H1 (cell line): Measurements from ENCODE around the gene TMEM117.

ENCODE experiments used
- CBX5 ChIP-seq: fragments of 300-800, 300-1000 bp; sonication (generic); IDR thresholded peaks from 2 replicates; pipeline ENCODE4 v1.7.1; 2016; ENCODE audit warnings: antibody characterized with exemption, low read length, low read depth
- CHD2 ChIP-seq: IDR thresholded peaks from 2 replicates; pipeline ENCODE4 v1.6.1; 2012; ENCODE audit warnings: low read length, improper control_type of control experiment
- EZH2 ChIP-seq: fragments of 200-600 bp; sonication (generic); IDR thresholded peaks from 2 replicates; pipeline ENCODE4 v1.7.1; 2012; ENCODE audit warnings: low read depth, mild to moderate bottlenecking, moderate library complexity, low read length, inconsistent platforms; ENCODE audit not compliant: severe bottlenecking
- FOSL1 ChIP-seq: IDR thresholded peaks from 2 replicates; pipeline ENCODE4 v1.6.1; 2011; ENCODE audit warnings: mild to moderate bottlenecking, low read depth, low read length, moderate library complexity; ENCODE audit not compliant: insufficient read depth
- POLR2A ChIP-seq, 2 experiments: IDR thresholded peaks; 1 replicate in 1 of 2; 2 replicates in 1 of 2; pipeline ENCODE4 v1.6.1; 2011; ENCODE audit warnings: low read depth in 2 of 2, low read length in 2 of 2, mild to moderate bottlenecking in 2 of 2; ENCODE audit errors: control extremely low read depth in 1 of 2
- POLR2AphosphoS5 ChIP-seq: IDR thresholded peaks from 2 replicates; pipeline ENCODE4 v1.6.1; 2011; ENCODE audit warnings: low read depth, low read length
- RFX5 ChIP-seq: IDR thresholded peaks from 2 replicates; pipeline ENCODE4 v1.6.1; 2011; ENCODE audit warnings: low read depth, low read length, improper control_type of control experiment, borderline replicate concordance
- SP1 ChIP-seq: IDR thresholded peaks from 2 replicates; pipeline ENCODE4 v1.6.1; 2011; ENCODE audit warnings: low read depth, low read length
- YY1 ChIP-seq: IDR thresholded peaks from 2 replicates; pipeline ENCODE4 v1.6.1; 2011; ENCODE audit warnings: low read depth, mild to moderate bottlenecking, low read length
- ZNF274 ChIP-seq: IDR thresholded peaks from 2 replicates; pipeline ENCODE4 v1.7.0; 2012; ENCODE audit warnings: low read length, borderline replicate concordance; ENCODE audit errors: extremely low read depth
- TF ChIP-seq, protein P1 (sequence below), 3 experiments: IDR thresholded peaks; 1 replicate in 2 of 3; 2 replicates in 1 of 3; pipeline versions ENCODE4 v1.5.1 to v1.6.1; 2011; ENCODE audit warnings: low read length in 3 of 3, mild to moderate bottlenecking in 3 of 3, inconsistent platforms in 2 of 3, low read depth in 1 of 3, moderate library complexity in 1 of 3; ENCODE audit not compliant: insufficient read depth in 1 of 3; ENCODE audit errors: control extremely low read depth in 1 of 3
- TF ChIP-seq, protein P2 (sequence below): IDR thresholded peaks from 2 replicates; pipeline ENCODE4 v1.6.1; 2011; ENCODE audit warnings: low read length, improper control_type of control experiment
- TF ChIP-seq, protein P3 (sequence below): IDR thresholded peaks from 2 replicates; pipeline ENCODE4 v1.6.1; 2012; ENCODE audit warnings: inconsistent platforms

DNA sequence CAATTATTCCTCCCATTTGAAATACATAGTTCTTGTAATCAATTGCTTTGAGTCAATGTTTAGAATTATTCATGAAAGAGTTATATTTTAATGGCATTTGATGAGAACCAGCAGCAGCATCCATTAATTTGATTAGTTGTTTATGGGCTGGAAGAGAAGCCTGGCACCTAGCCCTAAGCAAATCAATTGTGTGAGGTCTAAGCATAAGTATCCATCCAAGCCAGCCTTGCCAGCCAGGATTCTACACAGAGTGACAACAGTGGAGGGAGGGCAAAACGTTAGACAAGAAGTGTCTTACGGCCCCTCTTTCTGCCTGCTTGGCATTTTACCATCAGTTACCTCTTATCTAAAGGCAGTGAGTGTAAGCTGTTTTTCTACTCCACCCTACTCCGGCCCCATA, 561.8 kb downstream of the TMEM117 start:
- TF ChIP-seq POLR2A (IDR thresholded peaks at IDR 0.05; ENCODE audit: control extremely low read depth in 1 of 2, low read depth in 2 of 2, low read length in 2 of 2) (no peak), EZH2 (no peak), CHD2 (no peak), FOSL1 (no peak), ZNF274 (no peak), POLR2AphosphoS5 (no peak), RFX5 (no peak), SP1 (no peak), CBX5 (no peak), YY1 (no peak)
- TF ChIP-seq, protein P1, sequence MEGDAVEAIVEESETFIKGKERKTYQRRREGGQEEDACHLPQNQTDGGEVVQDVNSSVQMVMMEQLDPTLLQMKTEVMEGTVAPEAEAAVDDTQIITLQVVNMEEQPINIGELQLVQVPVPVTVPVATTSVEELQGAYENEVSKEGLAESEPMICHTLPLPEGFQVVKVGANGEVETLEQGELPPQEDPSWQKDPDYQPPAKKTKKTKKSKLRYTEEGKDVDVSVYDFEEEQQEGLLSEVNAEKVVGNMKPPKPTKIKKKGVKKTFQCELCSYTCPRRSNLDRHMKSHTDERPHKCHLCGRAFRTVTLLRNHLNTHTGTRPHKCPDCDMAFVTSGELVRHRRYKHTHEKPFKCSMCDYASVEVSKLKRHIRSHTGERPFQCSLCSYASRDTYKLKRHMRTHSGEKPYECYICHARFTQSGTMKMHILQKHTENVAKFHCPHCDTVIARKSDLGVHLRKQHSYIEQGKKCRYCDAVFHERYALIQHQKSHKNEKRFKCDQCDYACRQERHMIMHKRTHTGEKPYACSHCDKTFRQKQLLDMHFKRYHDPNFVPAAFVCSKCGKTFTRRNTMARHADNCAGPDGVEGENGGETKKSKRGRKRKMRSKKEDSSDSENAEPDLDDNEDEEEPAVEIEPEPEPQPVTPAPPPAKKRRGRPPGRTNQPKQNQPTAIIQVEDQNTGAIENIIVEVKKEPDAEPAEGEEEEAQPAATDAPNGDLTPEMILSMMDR (IDR thresholded peaks at IDR 0.05; ENCODE audit: control extremely low read depth in 1 of 3, insufficient read depth in 1 of 3, low read depth in 1 of 3, low read length in 3 of 3) = no peak
- TF ChIP-seq, protein P2, sequence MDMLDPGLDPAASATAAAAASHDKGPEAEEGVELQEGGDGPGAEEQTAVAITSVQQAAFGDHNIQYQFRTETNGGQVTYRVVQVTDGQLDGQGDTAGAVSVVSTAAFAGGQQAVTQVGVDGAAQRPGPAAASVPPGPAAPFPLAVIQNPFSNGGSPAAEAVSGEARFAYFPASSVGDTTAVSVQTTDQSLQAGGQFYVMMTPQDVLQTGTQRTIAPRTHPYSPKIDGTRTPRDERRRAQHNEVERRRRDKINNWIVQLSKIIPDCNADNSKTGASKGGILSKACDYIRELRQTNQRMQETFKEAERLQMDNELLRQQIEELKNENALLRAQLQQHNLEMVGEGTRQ = no peak
- TF ChIP-seq, protein P3, sequence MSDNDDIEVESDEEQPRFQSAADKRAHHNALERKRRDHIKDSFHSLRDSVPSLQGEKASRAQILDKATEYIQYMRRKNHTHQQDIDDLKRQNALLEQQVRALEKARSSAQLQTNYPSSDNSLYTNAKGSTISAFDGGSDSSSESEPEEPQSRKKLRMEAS = no peak
